ENCODE results near the gene CEP68. TPM values are rescaled to one million over a fixed set of nuclear protein-coding genes. Genes with fewer than 3 reads are reported as not detected.

CEP68 gene
- total RNA-seq, 1 donor from 2014 or later: 23.0 TPM

GRCh38 chr2:65085148-65085547 is 28.9 kb downstream of the CEP68 start:
- no peaks in the 10 kb centered on the region for H3K9me3 Mint-ChIP-seq
- no peak overlapping the region for H3K27ac Mint-ChIP-seq
- TF ChIP-seq CTCF (IDR thresholded peaks at IDR 0.05; ENCODE audit: unreplicated experiment): no peak
- H3K27me3 Mint-ChIP-seq (ENCODE audit: low read depth): no peaks in the 10 kb centered on the region
- DNase-seq (ENCODE audit: low spot score in 2 of 2, unreplicated experiment in 2 of 2): no peak
- peaks cover 22% of the 10 kb centered on the region for H3K36me3 Mint-ChIP-seq
- no peak overlapping the region for H3K4me3 Mint-ChIP-seq
- no peaks in the 10 kb centered on the region for H3K4me1 Mint-ChIP-seq

GRCh38 chr2:65092791-65093190 is 36.6 kb downstream of the CEP68 start:
- H3K36me3 Mint-ChIP-seq: peaks cover 48% of the 10 kb centered on the region
- no peak overlapping the region for H3K4me3 Mint-ChIP-seq
- no peaks in the 10 kb centered on the region for H3K4me1 Mint-ChIP-seq
- no peak for DNase-seq (ENCODE audit: low spot score in 2 of 2, unreplicated experiment in 2 of 2)
- no peaks in the 10 kb centered on the region for H3K9me3 Mint-ChIP-seq
- no peak overlapping the region for H3K27ac Mint-ChIP-seq
- TF ChIP-seq CTCF (IDR thresholded peaks at IDR 0.05; ENCODE audit: unreplicated experiment): no peak
- H3K27me3 Mint-ChIP-seq (ENCODE audit: low read depth): no peaks in the 10 kb centered on the region

- Mint-ChIP-seq H3K4me3 (no peak overlapping the region), H3K27me3 (ENCODE audit: low read depth) (no peaks in the 10 kb centered on the region), H3K9me3 (no peaks in the 10 kb centered on the region), H3K4me1 (no peaks in the 10 kb centered on the region), H3K36me3 (peaks cover 46% of the 10 kb centered on the region), H3K27ac (peak overlapping the region; percentile 5)
- no peak for DNase-seq (ENCODE audit: low spot score in 2 of 2, unreplicated experiment in 2 of 2)
- TF ChIP-seq CTCF (IDR thresholded peaks at IDR 0.05; ENCODE audit: unreplicated experiment): no peak
These were observed 37.0 kb downstream of the CEP68 start for GRCh38 chr2:65093211-65093610.

- no peak for TF ChIP-seq CTCF (IDR thresholded peaks at IDR 0.05; ENCODE audit: unreplicated experiment)
- Mint-ChIP-seq H3K4me3 (no peak overlapping the region), H3K36me3 (peaks cover 37% of the 10 kb centered on the region)
These were observed 40.7 kb downstream of the CEP68 start for GRCh38 chr2:65096948-65097347.

GRCh38 chr2:65097844-65098243 is 41.6 kb downstream of the CEP68 start:
- H3K36me3 Mint-ChIP-seq: peaks cover 31% of the 10 kb centered on the region
- no peaks in the 10 kb centered on the region for H3K27me3 Mint-ChIP-seq (ENCODE audit: low read depth)
- no peak overlapping the region for H3K4me3 Mint-ChIP-seq
- no peak for DNase-seq (ENCODE audit: low spot score in 2 of 2, unreplicated experiment in 2 of 2)
- H3K4me1 Mint-ChIP-seq: no peaks in the 10 kb centered on the region
- H3K9me3 Mint-ChIP-seq: no peaks in the 10 kb centered on the region
- no peak for TF ChIP-seq CTCF (IDR thresholded peaks at IDR 0.05; ENCODE audit: unreplicated experiment)
- H3K27ac Mint-ChIP-seq: no peak overlapping the region

More at GRCh38 chr2:65096948-65097347, 40.7 kb downstream of the CEP68 start:
- H3K27ac Mint-ChIP-seq: no peak overlapping the region
- no peaks in the 10 kb centered on the region for H3K9me3 Mint-ChIP-seq
- no peaks in the 10 kb centered on the region for H3K4me1 Mint-ChIP-seq
- H3K27me3 Mint-ChIP-seq (ENCODE audit: low read depth): no peaks in the 10 kb centered on the region
- no peak for DNase-seq (ENCODE audit: low spot score in 2 of 2, unreplicated experiment in 2 of 2)

GRCh38 chr2:65098741-65099140 is 42.5 kb downstream of the CEP68 start:
- TF ChIP-seq CTCF (IDR thresholded peaks at IDR 0.05; ENCODE audit: unreplicated experiment): no peak
- Mint-ChIP-seq H3K36me3 (peaks cover 26% of the 10 kb centered on the region), H3K27ac (no peak overlapping the region)

More at GRCh38 chr2:65098741-65099140, 42.5 kb downstream of the CEP68 start:
- DNase-seq (ENCODE audit: low spot score in 2 of 2, unreplicated experiment in 2 of 2): no peak
- no peaks in the 10 kb centered on the region for H3K27me3 Mint-ChIP-seq (ENCODE audit: low read depth)
- H3K4me3 Mint-ChIP-seq: no peak overlapping the region
- H3K9me3 Mint-ChIP-seq: no peaks in the 10 kb centered on the region
- H3K4me1 Mint-ChIP-seq: no peaks in the 10 kb centered on the region

Data from mesothelial cell of epicardium (in vitro differentiated cells).